Naive thymus-derived CD8-positive, alpha-beta T cell (primary cell): Measurements from ENCODE around the gene SAPCD1. TPM values are rescaled to one million over a fixed set of nuclear protein-coding genes. Genes with fewer than 3 reads are reported as not detected.

Source experiments
- ATAC-seq, 2 donors: fragments of 150-1000 bp; cut with Tn5 transposase in 1 of 2; sonication (Bioruptor Pico), chemical (Tn5 transposase) in 1 of 2; 1 replicate in 1 of 2; 2 replicates in 1 of 2; pipeline ENCODE4 v1.10.0; 2021; ENCODE audit warnings: mild to moderate bottlenecking in 2 of 2, moderate library complexity in 2 of 2
- POLR2A ChIA-PET: fragments of 350-600 bp; sonication (Branson Sonifier 250); formaldehyde crosslinking; loops from one replicate; lab custom pipeline; 2021; ENCODE audit warnings: antibody characterized with exemption; lab: Charles Lee
- DNase-seq, 10 donors: peaks; one replicate each; pipeline versions ENCODE4 v3.0.0 to v3.0.0-alpha.2; 2020 to 2022
- H3K27ac Mint-ChIP-seq, 10 donors: one replicate each; pipeline ENCODE4 v1.8.0; 2020 to 2022; ENCODE audit warnings: mild to moderate bottlenecking in 10 of 10, mixed read lengths in 10 of 10, moderate library complexity in 4 of 10, inconsistent platforms in 1 of 10
- H3K27me3 Mint-ChIP-seq, 5 donors: one replicate each; pipeline ENCODE4 v1.8.0; 2021 to 2022; ENCODE audit warnings: mixed read lengths in 5 of 5
- H3K36me3 Mint-ChIP-seq, 3 donors: one replicate each; pipeline ENCODE4 v1.8.0; 2020 to 2022; ENCODE audit warnings: mixed read lengths in 3 of 3, mild to moderate bottlenecking in 2 of 3, inconsistent platforms in 1 of 3
- H3K4me1 Mint-ChIP-seq, 4 donors: one replicate each; pipeline ENCODE4 v1.8.0; 2021 to 2022; ENCODE audit warnings: mixed read lengths in 4 of 4
- H3K4me3 Mint-ChIP-seq, 10 donors: one replicate each; pipeline ENCODE4 v1.8.0; 2020 to 2022; ENCODE audit warnings: mild to moderate bottlenecking in 10 of 10, mixed read lengths in 10 of 10, moderate library complexity in 6 of 10, inconsistent platforms in 1 of 10
- H3K9me3 Mint-ChIP-seq, 9 donors: one replicate each; pipeline ENCODE4 v1.8.0; 2020 to 2022; ENCODE audit warnings: mixed read lengths in 9 of 9, mild to moderate bottlenecking in 3 of 9, inconsistent platforms in 1 of 9, moderate library complexity in 1 of 9
- polyA plus RNA-seq, 3 donors: library from polyadenylated mRNA; unstranded; fragments of 300-500 nt; fragmentation: Illumina TruSeq; gene quantifications; one replicate each; pipeline ENCODE4 v1.2.3, GENCODE V29; 2021
- total RNA-seq, 8 experiments: library from RNA in 2 of 8; stranded (reverse) in 2 of 8; gene quantifications; one replicate each; pipeline ENCODE4 v1.2.3 and lab custom pipeline; 2021 to 2026

SAPCD1 gene
- total and polyA plus RNA-seq, 5 experiments from 2014 or later = 1.6 to 2.1 TPM; not detected in 3

DNA sequence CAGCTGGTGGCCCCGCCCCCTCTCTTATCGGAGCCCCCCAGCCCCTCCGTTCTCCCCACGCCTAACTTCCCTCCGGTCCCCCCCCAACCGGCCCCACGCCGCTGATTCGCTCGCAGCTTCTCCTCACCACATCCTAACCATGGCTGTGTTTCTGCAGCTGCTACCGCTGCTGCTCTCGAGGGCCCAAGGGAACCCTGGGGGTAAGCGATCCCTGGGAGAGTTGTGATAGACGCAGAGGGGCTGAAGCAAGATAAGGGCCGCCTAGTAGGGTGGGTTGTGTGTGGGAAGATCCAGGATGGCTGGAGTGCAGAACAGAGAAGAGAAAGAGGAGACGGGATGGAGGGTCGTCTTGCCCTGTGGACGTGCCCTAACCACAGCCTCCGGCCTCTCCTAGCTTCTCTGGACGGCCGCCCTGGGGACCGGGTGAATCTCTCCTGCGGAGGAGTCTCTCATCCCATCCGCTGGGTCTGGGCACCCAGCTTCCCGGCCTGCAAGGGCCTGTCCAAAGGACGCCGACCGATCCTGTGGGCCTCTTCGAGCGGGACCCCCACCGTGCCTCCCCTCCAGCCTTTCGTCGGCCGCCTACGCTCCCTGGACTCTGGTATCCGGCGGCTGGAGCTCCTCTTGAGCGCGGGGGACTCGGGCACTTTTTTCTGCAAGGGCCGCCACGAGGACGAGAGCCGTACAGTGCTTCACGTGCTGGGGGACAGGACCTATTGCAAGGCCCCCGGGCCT lies 39.0 kb upstream of the SAPCD1 start, which contains the start of gene MPIG6B:
TSS of gene MPIG6B (plus strand) at position 129 of the 735 bp plus-strand sequence. CDS start at position 140, 11 bp downstream.
- H3K4me3 Mint-ChIP-seq = peak within 1 kb of the TSS in 8 of 10 donors; percentile 47 to 73 (median 52)
- no peaks in the 10 kb centered on the region for H3K36me3 Mint-ChIP-seq
- no peaks in the 10 kb centered on the region for H3K9me3 Mint-ChIP-seq
- H3K27ac Mint-ChIP-seq = peak within 1 kb of the TSS in 9 of 10 donors; percentile 40 to 92 (median 68)
- H3K4me1 Mint-ChIP-seq = peaks cover 18 to 43% (median 40%) of the 10 kb centered on the region in 4 donors
- POLR2A ChIA-PET = interaction anchor here (0.6 to 2.1 kb wide), 8 partner anchors 8 to 220 kb away, joined by 3 to 7 read pairs (median 4); partner anchors contain the start of genes ABHD16A and LY6G6D
- DNase-seq (peak in 1 of 10 donors; percentile 30), ATAC-seq (peak; percentile 66 to 67)
- H3K27me3 Mint-ChIP-seq = no peaks in the 10 kb centered on the region

DNA sequence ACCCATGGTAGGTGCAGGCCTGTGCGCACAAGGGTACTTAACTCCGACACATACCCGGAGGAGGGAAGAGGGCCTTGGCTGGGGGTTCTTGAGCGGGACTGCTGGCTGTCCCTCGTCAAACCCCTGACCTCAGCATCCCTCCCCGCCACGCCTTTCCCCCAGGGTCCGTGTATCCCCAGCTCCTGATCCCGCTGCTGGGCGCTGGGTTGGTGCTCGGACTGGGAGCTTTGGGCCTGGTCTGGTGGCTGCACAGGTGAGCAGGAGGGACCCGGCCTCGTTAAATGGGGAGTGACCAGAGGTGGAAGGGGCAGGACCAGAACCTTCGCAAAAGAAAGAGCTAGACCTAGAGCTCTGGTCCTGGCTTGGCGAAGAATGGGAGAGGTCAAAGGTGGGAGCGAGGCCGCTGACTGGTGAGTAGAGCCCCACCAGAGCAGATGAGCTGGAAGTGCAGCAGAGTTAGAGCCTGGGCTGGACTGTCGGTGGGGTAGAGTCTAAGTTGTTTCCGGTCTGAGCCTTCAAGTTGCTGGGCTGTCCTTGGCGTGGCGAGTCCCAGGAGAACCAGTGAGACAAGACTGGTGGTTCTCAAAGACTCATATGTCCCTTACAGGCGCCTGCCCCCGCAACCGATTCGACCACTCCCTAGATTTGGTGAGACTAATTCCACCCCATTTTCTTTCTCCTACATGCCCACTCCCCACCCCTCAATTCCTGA lies 38.3 kb upstream of the SAPCD1 start:
- ATAC-seq = no peak
- no peak for DNase-seq
- H3K36me3 Mint-ChIP-seq = no peaks in the 10 kb centered on the region
- POLR2A ChIA-PET = interaction anchor here (1.2 to 2.1 kb wide), 3 partner anchors 12 to 21 kb away, joined by 3 to 7 read pairs (median 4); partner anchors contain the start of gene ABHD16A
- no peaks in the 10 kb centered on the region for H3K27me3 Mint-ChIP-seq
- H3K4me1 Mint-ChIP-seq = peaks cover 18 to 50% (median 47%) of the 10 kb centered on the region in 4 donors
- peak overlapping the region in 6 of 10 donors; percentile 14 to 86 (median 44) for H3K27ac Mint-ChIP-seq
- H3K4me3 Mint-ChIP-seq = peak overlapping the region in 6 of 10 donors; percentile 35 to 60 (median 48)
- no peaks in the 10 kb centered on the region for H3K9me3 Mint-ChIP-seq

DNA sequence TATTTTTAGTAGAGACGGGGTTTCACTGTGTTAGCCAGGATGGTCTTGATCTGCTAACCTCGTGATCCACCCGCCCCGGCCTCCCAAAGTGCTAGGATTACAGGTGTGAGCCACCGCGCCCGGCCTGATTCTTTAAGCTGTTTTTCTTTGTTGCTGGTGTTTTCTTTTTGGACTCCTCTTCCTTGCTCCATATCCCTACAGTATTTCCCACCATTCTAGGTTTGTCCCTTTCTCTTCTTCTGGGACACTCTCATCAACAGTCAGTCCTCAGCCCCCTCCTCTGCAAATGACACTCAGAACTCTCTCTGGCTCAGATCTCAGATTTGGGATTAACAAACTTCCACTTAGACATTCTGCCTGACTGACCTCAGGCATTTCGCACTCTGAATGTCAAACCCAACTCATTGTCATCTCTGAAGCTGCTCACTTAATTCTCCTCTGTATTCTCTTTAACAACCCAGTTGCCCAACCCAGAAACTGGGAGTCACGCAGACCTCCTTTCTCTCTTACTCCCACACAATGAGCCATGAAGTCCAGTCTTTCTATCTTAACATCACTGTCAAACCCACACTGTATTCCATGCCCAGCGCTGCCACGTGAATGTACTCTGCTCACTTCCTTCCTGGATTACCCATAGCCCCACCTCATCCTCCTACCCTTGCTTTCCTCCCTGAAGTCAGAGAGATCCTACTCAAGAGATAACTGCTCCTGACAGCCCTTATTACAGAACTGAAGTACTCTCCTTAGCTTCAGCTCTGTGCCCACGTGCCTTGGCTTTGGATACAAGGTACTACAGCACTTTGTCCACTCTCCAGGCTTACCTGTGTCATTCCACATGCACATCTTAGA lies 36.7 kb upstream of the SAPCD1 start:
- DNase-seq (no peak), ATAC-seq (no peak)
- POLR2A ChIA-PET = interaction anchor here (1.1 to 2.7 kb wide), 3 partner anchors 13 to 70 kb away, joined by 3 to 9 read pairs (median 4); partner anchors contain the start of genes ABHD16A and VARS1
- peak overlapping the region in 5 of 10 donors; percentile 3 to 87 (median 57) for H3K27ac Mint-ChIP-seq
- no peaks in the 10 kb centered on the region for H3K9me3 Mint-ChIP-seq
- H3K27me3 Mint-ChIP-seq = no peaks in the 10 kb centered on the region
- H3K4me3 Mint-ChIP-seq = peak overlapping the region in 1 of 10 donors; percentile 1
- H3K36me3 Mint-ChIP-seq = peaks cover 0 to 3% (median 0%) of the 10 kb centered on the region in 3 donors
- peaks cover 21 to 65% (median 58%) of the 10 kb centered on the region in 4 donors for H3K4me1 Mint-ChIP-seq

DNA sequence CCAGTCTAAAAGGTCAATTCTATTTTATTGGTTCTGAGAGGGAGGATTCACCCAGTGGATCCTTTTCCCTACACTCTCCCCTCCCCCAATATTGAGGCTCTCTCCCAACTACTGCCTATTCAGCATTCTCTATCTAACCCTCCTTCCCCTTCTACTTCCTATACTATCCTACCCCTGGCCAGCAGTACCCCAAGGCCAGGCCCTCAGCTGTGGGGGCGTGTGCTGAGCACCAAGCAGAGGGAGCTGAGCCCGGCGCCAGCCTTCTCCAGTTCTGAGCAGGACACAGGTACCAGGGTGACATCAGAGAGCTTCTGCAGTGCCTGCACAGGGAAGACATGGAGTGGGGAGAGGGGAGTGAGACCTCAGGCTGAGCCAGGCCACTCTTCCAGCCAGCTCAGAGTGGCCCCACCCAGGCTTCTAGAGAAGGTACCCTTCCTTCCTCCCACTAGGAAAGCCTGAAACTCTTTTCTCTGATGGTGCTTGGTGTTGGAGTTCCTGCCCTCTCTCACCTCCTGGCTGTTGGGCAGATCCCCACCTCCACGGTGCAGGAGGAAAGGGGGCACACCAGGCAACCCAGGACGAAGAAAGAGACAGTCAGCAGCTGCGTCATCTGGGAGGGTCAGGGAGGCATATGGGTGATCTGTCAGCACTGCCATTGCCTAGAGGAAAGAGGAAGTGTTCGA lies 35.3 kb upstream of the SAPCD1 start:
- Mint-ChIP-seq H3K27me3 (no peaks in the 10 kb centered on the region), H3K27ac (peak overlapping the region in 7 of 10 donors; percentile 12 to 88 (median 72)), H3K9me3 (no peaks in the 10 kb centered on the region), H3K4me3 (peak overlapping the region; percentile 4 to 83 (median 52)), H3K4me1 (peaks cover 21 to 69% (median 62%) of the 10 kb centered on the region in 4 donors), H3K36me3 (peaks cover 0 to 14% (median 3%) of the 10 kb centered on the region in 3 donors)
- ATAC-seq (peak in 1 of 2 donors; percentile 18), DNase-seq (peak in 1 of 10 donors; percentile 43)
- POLR2A ChIA-PET = interaction anchor here (0.5 to 4.3 kb wide), 6 partner anchors 12 to 103 kb away, joined by 3 to 24 read pairs (median 6); partner anchors contain the start of genes ABHD16A, LSM2 and MSH5

DNA sequence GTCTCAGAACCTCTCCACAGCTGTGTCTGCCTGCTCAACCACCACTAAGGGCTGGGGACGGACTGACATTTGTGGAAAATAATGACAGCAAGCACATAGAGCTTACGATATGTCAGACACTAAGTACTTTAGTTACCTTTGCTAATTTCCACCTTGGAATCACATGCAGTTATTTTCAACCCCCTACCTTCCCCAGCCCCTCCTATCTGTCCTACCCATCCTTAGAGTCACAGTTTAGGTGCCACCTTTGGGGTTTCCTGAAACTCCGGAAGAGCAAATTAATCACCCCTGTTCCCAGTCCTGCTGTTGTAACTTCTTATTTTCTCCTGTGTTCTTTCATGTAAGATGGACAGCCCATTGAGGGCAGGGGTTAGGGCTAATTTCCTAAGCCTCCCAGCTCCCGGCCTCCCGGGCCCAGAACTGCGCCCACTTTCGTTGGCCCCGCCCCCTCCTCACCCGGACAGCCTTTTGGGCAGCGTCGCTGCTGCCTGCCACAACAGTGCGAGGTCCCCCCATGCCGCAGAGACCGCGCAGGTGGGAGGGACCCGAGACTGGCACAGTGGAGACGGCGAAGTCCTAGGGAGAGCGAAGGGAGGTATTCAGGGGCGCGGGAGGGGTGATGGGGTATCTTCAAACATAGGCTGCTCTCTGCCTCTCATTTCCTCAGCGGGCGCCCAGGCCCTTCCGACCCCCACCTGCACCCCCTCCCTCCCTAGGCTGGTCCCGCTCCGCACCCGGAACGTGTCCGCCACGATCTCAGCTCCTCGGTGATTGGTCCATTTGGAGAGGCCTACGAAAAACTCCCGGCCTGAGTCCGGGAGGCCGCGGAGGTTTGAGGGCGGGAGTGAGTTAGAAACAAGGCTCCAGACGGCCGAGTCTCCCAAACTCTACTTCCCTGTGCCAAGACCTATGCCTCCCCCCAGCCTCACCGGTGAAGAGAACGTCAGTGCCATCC lies 34.5 kb upstream of the SAPCD1 start:
- ATAC-seq = no peak

DNA sequence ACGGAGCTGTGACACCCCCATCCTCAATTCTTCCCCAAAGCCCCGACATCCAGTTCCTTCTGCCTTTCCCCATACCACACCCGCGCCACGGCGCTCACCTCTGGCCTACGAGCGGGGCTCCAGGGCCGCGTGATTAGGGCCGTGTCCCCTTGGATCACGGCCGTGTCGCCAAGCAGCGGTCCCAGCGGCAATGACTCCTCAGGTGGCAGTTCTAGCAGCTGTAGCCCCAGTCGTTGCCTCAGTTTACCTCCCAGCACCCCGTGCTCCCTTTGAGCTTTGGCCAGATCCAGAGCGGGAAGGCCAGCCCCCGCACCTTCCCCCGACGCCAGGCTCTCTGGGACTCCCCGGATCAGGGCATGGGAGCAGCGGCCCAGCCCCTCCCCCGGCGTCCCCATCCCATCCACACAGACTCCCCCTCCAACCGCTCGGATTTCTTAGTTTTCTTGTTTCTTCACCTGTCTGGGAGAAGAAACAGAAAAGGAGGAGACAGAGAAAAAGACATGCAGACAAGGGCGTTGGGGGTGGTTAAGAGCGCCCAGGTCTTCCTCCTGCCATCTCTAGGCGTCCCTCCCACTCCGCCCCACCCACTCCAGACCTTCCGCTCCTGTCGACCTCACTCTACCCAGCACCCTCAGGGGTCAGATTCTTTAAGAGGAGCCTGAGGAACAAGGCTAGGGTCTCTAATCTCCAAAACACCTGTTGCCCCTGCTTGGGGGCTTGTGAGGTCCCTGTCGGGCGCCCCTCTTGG lies 33.5 kb upstream of the SAPCD1 start, which contains the start of gene DDAH2:
TSS of gene DDAH2 (minus strand) at position 533 of the 748 bp plus-strand sequence. CDS start at position 395, 138 bp downstream.
- peaks cover 23 to 67% (median 64%) of the 10 kb centered on the region in 4 donors for H3K4me1 Mint-ChIP-seq

More for the DNA sequence above, 34.5 kb upstream of the SAPCD1 start:
- H3K27ac Mint-ChIP-seq = peak overlapping the region in 7 of 10 donors; percentile 12 to 88 (median 72)
- no peaks in the 10 kb centered on the region for H3K27me3 Mint-ChIP-seq
- H3K9me3 Mint-ChIP-seq = no peaks in the 10 kb centered on the region
- H3K36me3 Mint-ChIP-seq = peaks cover 0 to 21% (median 5%) of the 10 kb centered on the region in 3 donors
- H3K4me1 Mint-ChIP-seq = peaks cover 21 to 68% (median 62%) of the 10 kb centered on the region in 4 donors
- POLR2A ChIA-PET = interaction anchor here (0.6 to 4.3 kb wide), 9 partner anchors 11 to 1582 kb away, joined by 3 to 24 read pairs (median 7); partner anchors contain the start of genes ABHD16A, HSPA1B, LSM2 and MSH5
- H3K4me3 Mint-ChIP-seq = peak overlapping the region; percentile 44 to 97 (median 67)
- no peak for DNase-seq

DNA sequence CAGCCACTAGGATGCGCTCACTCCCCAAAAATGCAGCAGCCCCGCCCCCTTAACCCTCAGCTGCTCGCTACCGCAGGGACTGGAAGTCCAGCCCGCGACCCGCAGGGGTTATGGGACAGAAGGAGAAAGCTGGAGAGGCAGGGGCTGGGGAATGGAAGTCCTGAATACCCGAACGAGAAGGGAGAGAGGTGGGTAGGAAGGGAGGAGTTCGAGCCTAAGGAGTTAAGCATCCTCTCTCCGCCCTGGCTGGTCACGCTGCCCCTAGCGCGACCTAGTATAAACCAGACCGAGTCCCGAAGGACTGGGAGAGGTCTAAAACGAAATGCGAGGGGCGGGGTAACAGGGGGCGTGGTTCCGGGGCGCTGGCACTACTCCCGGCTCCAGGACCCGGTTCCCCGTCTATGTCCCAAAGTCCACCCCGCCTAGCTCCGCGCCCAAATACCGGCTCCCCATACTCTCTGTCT lies 32.9 kb upstream of the SAPCD1 start:
- Mint-ChIP-seq H3K9me3 (no peaks in the 10 kb centered on the region), H3K36me3 (peaks cover 0 to 30% (median 6%) of the 10 kb centered on the region in 3 donors), H3K4me1 (peaks cover 22 to 69% (median 64%) of the 10 kb centered on the region in 4 donors), H3K27me3 (no peaks in the 10 kb centered on the region), H3K4me3 (peak overlapping the region; percentile 94 to 98 (median 97)), H3K27ac (peak overlapping the region; percentile 65 to 94 (median 88))
- POLR2A ChIA-PET = interaction anchor here (0.8 to 4.3 kb wide), 17 partner anchors 9 to 243 kb away, joined by 3 to 24 read pairs (median 5); partner anchors contain the start of genes ABHD16A, BAG6, DXO and GPANK1
- peak; percentile 61 to 88 (median 77) for DNase-seq
- ATAC-seq = peak; percentile 73 to 81

More for the DNA sequence above, 33.5 kb upstream of the SAPCD1 start, which contains the start of gene DDAH2:
- no peak for DNase-seq
- peak; percentile 5 to 25 for ATAC-seq
- H3K36me3 Mint-ChIP-seq = peaks cover 0 to 30% (median 6%) of the 10 kb centered on the region in 3 donors
- POLR2A ChIA-PET = interaction anchor here (0.8 to 4.3 kb wide), 18 partner anchors 10 to 243 kb away, joined by 3 to 24 read pairs (median 6); partner anchors contain the start of genes ABHD16A, DXO, GPANK1 and HSPA1B
- no peaks in the 10 kb centered on the region for H3K9me3 Mint-ChIP-seq
- H3K4me3 Mint-ChIP-seq = peak within 1 kb of the TSS; percentile 94 to 98 (median 97)
- peak within 1 kb of the TSS; percentile 65 to 94 (median 90) for H3K27ac Mint-ChIP-seq
- no peaks in the 10 kb centered on the region for H3K27me3 Mint-ChIP-seq

DNA sequence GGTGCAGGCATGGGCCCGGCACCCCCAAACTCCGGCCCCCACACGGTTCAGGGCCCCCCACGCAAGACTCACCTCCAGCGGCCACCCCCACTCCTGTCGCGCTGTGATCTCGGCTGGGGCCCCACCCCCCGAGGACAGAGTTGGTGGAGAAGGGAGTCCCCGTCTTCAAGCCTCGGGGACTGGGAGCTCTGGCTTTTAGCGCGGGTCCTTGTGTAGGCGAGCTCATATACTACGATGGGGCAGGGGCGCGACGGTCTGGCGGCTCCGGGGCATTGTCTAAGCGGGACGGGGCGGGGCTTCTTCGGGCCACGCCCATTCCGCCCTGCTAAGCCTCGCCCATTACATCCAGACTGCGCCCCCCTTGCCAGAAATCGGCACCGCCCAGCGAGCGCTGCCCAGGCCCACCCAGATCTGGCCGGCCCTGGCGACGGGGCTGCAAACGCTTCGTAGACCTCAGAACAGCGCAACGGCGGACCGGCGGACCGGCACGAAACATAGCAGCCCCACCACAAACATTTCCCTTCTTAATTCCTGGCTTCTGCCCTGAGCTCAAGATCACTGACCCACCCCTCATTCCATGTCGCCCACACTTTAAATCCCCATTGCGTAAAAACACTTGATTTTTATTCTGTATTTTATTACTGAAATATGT lies 32.4 kb upstream of the SAPCD1 start:
- ATAC-seq = peak; percentile 67 to 68
- Mint-ChIP-seq H3K9me3 (no peaks in the 10 kb centered on the region), H3K4me3 (peak overlapping the region; percentile 94 to 98 (median 97)), H3K36me3 (peaks cover 0 to 30% (median 6%) of the 10 kb centered on the region in 3 donors), H3K27me3 (no peaks in the 10 kb centered on the region), H3K27ac (peak overlapping the region; percentile 44 to 92 (median 88)), H3K4me1 (peaks cover 26 to 74% (median 69%) of the 10 kb centered on the region in 4 donors)
- POLR2A ChIA-PET = interaction anchor here (0.5 to 4.3 kb wide), 18 partner anchors 9 to 236 kb away, joined by 3 to 24 read pairs (median 5); partner anchors contain the start of genes ABHD16A, BAG6, GPANK1 and HSPA1A
- peak; percentile 53 to 80 (median 69) for DNase-seq
